ENCODE measurements around the gene RAD50.

- TF ChIP-seq POLR2A (IDR thresholded peaks at IDR 0.05) (no peak), CTCF (IDR thresholded peaks at IDR 0.05) (no peak)
Observed at GRCh38 chr5:132510076-132510475, 46.7 kb upstream of the RAD50 start.
